MM.1S (cell line): ENCODE data around the gene MRPS9.

Source experiments
- EZH2 ChIP-seq: fragments of 300-600 bp; sonication (generic); optimal IDR thresholded peaks from 2 replicates; pipeline ENCODE3; 2017; ENCODE audit warnings: low read depth, mild to moderate bottlenecking, antibody characterized with exemption, low read length, mixed read lengths
- TF ChIP-seq, protein P1 (sequence below): fragments of 300-600 bp; sonication (generic); IDR thresholded peaks from 2 replicates; pipeline ENCODE4 v1.5.1; 2016; ENCODE audit warnings: antibody characterized with exemption, low read length, mixed read lengths

DNA sequence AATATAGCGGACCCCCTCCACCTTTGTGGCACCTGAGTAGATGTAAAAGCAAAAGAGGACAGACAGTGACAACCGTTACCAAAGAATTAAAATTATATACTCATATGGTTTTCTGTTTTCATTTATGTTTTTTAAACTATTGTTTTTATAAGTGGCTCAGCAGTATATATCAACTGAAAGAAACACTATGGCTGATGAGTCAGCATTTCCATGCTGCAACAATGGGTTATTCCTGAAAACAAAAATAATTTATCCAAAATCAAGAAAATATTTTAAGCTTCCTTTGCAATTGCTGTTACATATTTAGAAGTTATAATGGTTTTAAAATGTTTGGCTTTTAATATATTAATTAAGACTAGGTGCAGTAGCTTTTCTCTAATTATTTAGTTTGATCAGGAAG lies 17.7 kb downstream of the MRPS9 start:
- TF ChIP-seq, protein P1, sequence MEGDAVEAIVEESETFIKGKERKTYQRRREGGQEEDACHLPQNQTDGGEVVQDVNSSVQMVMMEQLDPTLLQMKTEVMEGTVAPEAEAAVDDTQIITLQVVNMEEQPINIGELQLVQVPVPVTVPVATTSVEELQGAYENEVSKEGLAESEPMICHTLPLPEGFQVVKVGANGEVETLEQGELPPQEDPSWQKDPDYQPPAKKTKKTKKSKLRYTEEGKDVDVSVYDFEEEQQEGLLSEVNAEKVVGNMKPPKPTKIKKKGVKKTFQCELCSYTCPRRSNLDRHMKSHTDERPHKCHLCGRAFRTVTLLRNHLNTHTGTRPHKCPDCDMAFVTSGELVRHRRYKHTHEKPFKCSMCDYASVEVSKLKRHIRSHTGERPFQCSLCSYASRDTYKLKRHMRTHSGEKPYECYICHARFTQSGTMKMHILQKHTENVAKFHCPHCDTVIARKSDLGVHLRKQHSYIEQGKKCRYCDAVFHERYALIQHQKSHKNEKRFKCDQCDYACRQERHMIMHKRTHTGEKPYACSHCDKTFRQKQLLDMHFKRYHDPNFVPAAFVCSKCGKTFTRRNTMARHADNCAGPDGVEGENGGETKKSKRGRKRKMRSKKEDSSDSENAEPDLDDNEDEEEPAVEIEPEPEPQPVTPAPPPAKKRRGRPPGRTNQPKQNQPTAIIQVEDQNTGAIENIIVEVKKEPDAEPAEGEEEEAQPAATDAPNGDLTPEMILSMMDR, result no peak
- no peak for TF ChIP-seq EZH2
